GM12872 (cell line): ENCODE measurements around the gene PSAPL1.

ENCODE experiments used
- CTCF ChIP-seq: IDR thresholded peaks from 3 replicates; pipeline ENCODE4 v1.5.1; 2011; ENCODE audit warnings: low read depth, mild to moderate bottlenecking, low read length, moderate library complexity; ENCODE audit not compliant: insufficient read depth

Gene PSAPL1

GRCh38 chr4:7410446-7410845, 24.3 kb downstream of the PSAPL1 start:
- TF ChIP-seq CTCF: no peak

GRCh38 chr4:7408166-7408565, 26.6 kb downstream of the PSAPL1 start:
- TF ChIP-seq CTCF: no peak

DNA sequence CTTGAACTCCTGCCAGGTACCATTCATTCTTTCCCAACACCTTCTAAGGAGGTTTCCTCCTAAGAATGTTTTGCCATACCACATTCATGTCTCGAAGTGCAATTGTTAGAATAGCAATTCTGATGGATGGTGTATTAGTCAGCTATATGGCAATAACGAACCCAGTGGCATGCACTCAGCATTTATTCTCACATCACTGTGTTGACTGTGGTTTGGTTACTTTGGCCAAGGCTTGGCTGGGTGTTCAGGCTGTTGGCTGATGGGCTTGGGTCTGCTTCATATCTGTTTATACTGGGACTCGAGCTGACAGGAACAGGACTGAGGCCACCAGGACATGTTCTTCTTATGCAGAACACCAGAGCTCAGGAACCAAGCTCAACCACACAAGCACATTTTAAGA, 31.7 kb downstream of the PSAPL1 start:
- no peak for TF ChIP-seq CTCF

GRCh38 chr4:7402526-7402925, 32.2 kb downstream of the PSAPL1 start:
- no peak for TF ChIP-seq CTCF

DNA sequence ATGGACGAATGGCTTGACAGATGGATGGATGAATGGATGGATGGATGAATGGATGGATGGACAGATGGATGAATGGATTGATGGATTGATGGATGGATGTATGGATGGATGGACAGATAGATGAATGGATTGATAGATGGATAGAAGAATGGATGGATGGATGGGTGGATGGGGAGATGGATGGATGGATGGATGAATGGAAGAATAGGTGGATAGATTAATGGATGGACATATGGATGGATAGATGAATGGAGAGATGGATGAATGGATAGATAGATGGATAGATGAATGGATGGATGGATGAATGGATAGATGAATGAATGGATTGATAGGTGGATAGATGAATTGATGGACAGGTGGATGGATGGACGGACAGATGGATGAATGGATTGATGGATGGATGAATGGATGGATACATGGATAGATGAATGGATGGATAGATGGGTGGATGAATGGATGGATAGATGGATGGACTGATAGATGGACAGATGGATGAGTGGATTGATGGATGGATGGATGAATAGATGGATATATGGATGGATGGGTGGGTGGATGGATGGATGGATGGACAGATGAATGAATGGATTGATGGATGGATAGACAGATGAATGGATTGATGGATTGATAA, 33.9 kb downstream of the PSAPL1 start:
- TF ChIP-seq CTCF: no peak

GRCh38 chr4:7399440-7400234, 35.1 kb downstream of the PSAPL1 start:
- no peak for TF ChIP-seq CTCF

DNA sequence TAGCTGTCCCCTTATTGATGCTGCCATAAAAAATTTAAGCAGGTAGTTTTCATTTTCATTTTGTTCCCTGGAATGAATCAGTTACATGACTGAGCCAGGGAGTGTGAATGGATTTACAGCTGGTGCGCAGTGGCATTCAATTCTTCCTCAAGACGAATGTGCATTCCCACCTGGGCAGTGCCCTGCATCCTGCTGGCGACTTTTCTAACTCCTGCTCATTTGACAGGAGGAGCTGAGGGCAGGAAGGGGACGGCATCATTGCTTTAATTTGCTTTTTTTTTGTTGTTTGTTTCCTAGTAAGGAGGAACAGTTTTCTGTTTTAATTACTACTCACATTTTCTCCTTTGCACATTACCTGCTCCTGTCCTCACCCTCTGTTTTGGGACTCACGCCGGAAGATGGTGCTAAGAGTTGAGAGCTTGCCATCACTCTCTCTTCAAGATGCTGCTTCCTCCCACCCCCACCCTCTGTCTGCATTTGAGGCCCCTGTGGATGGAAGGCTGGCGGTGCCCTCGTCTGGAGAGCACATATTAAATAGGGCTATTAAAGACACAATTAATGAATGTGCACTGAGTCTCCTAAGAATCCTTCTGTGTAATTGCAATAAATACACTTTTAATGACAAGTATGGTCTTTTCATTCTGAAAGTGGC, 35.8 kb downstream of the PSAPL1 start:
- no peak for TF ChIP-seq CTCF
